ENCODE results near the gene UACA. TPM values are rescaled to one million over a fixed set of nuclear protein-coding genes. Genes with fewer than 3 reads are reported as not detected.

UACA gene
- total RNA-seq, 2 donors from 2014 or later, result 49.7 to 67.1 TPM

DNA sequence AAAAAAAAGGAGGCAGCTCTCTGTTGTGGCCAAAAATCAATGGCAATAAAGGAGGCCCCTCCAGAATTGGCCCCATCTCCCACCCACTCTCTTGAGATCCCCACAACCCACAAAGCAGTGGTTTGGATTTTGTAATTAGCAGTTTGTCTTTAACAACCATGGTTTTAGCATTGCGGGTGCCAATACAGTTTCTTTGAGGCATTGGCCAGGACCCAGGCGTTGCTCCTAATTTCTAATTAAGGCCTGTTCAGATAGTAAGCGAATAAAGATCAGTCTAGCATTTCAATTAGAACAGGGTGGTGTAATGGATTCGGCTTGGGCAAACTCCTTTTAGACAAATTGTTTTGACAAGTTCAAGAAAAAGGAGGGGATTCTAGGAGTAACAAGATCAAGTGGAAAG, 23.6 kb upstream of the UACA start:
- no peak overlapping the region for H3K27ac ChIP-seq (ENCODE audit: low read depth, low read length)
- no peak overlapping the region for H3K9ac ChIP-seq (ENCODE audit: extremely low read depth, low read length, poor library complexity, severe bottlenecking)
- Mint-ChIP-seq H3K27me3 (ENCODE audit: insufficient read depth) (no peaks in the 10 kb centered on the region), H3K36me3 (ENCODE audit: low read depth) (no peaks in the 10 kb centered on the region), H3K4me3 (no peak overlapping the region), H3K9me3 (no peaks in the 10 kb centered on the region), H3K4me1 (peaks cover 4% of the 10 kb centered on the region), H3K27ac (no peak overlapping the region)
- H3K4me1 ChIP-seq (ENCODE audit: control insufficient read depth, insufficient read depth, low read length), result no peaks in the 10 kb centered on the region
- H3K9me3 ChIP-seq (ENCODE audit: control insufficient read depth, low read length), result no peaks in the 10 kb centered on the region
- no peak overlapping the region for H3K4me3 ChIP-seq (ENCODE audit: low read length)
- TF ChIP-seq, protein P1, sequence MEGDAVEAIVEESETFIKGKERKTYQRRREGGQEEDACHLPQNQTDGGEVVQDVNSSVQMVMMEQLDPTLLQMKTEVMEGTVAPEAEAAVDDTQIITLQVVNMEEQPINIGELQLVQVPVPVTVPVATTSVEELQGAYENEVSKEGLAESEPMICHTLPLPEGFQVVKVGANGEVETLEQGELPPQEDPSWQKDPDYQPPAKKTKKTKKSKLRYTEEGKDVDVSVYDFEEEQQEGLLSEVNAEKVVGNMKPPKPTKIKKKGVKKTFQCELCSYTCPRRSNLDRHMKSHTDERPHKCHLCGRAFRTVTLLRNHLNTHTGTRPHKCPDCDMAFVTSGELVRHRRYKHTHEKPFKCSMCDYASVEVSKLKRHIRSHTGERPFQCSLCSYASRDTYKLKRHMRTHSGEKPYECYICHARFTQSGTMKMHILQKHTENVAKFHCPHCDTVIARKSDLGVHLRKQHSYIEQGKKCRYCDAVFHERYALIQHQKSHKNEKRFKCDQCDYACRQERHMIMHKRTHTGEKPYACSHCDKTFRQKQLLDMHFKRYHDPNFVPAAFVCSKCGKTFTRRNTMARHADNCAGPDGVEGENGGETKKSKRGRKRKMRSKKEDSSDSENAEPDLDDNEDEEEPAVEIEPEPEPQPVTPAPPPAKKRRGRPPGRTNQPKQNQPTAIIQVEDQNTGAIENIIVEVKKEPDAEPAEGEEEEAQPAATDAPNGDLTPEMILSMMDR (conservative IDR thresholded peaks at IDR 0.05), result no peak
- 96 to 100% methylated on average over 3 to 4 of the region's 4 CpGs for WGBS, 2 experiments (ENCODE audit: insufficient coverage in 1 of 2, insufficient read length in 1 of 2)
- no peaks in the 10 kb centered on the region for H3K36me3 ChIP-seq (ENCODE audit: control insufficient read depth, insufficient read depth, low read length)
- no peak for DNase-seq
- no peaks in the 10 kb centered on the region for H3K27me3 ChIP-seq (ENCODE audit: control insufficient read depth, insufficient read depth, low read length, poor library complexity, severe bottlenecking)

DNA sequence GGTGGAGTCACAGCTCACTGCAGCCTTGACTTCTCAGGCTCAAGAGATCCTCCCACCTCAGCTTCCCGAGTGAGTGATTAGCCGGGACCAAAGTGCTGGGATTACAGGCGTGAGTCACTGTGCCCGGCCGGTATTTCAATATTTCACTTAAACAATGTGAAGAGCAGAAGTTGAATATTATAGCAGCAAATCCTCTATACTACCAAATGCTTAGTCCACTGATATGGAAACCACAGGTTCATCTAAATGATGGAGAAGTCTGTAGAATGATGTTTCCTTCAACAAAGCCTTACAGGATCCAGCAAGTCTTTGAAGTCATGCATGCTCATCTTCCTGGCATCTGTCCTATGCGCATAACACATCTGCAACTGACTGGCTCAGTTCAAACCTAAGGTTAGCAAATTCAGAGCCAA, 20.3 kb upstream of the UACA start:
- Histone ChIP-seq H3K4me3 (ENCODE audit: low read length) (no peak overlapping the region), H3K36me3 (ENCODE audit: control insufficient read depth, insufficient read depth, low read length) (no peaks in the 10 kb centered on the region), H3K4me1 (ENCODE audit: control insufficient read depth, insufficient read depth, low read length) (no peaks in the 10 kb centered on the region), H3K27me3 (ENCODE audit: control insufficient read depth, insufficient read depth, low read length, poor library complexity, severe bottlenecking) (no peaks in the 10 kb centered on the region), H3K9ac (ENCODE audit: extremely low read depth, low read length, poor library complexity, severe bottlenecking) (no peak overlapping the region), H3K27ac (ENCODE audit: low read depth, low read length) (no peak overlapping the region), H3K9me3 (ENCODE audit: control insufficient read depth, low read length) (no peaks in the 10 kb centered on the region)
- Mint-ChIP-seq H3K4me1 (peaks cover 10% of the 10 kb centered on the region), H3K9me3 (no peaks in the 10 kb centered on the region), H3K27me3 (ENCODE audit: insufficient read depth) (no peaks in the 10 kb centered on the region), H3K27ac (no peak overlapping the region), H3K36me3 (ENCODE audit: low read depth) (no peaks in the 10 kb centered on the region), H3K4me3 (no peak overlapping the region)
- WGBS, 2 experiments (ENCODE audit: insufficient coverage in 1 of 2, insufficient read length in 1 of 2), result 38 to 73% methylated on average over 1 to 4 of the region's 6 CpGs
- DNase-seq, result no peak
- TF ChIP-seq, protein P1 (conservative IDR thresholded peaks at IDR 0.05), result no peak

DNA sequence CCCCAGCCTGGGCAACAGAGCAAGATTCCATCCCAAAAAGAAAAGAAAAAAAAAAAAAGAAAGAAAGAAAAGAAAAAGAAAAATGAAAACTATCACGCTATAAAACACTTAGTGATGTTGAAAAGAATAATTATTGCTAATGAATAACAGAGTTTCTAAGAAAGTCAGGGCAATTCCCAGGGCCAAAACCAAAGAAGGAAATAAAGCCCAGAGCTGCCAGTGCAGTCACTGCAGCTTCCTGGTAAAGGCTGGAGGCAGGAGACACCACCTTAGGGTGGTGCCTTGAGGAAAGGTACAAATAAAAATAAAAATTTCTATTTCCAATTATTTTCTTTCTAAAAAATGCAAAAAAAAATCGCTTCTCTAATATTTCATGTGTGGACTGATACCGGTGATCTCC, 19.7 kb upstream of the UACA start:
- TF ChIP-seq, protein P1 (conservative IDR thresholded peaks at IDR 0.05), result no peak
- H3K36me3 ChIP-seq (ENCODE audit: control insufficient read depth, insufficient read depth, low read length), result no peaks in the 10 kb centered on the region
- no peak for DNase-seq
- no peaks in the 10 kb centered on the region for H3K4me1 ChIP-seq (ENCODE audit: control insufficient read depth, insufficient read depth, low read length)
- no peaks in the 10 kb centered on the region for H3K9me3 ChIP-seq (ENCODE audit: control insufficient read depth, low read length)
- Mint-ChIP-seq H3K27ac (no peak overlapping the region), H3K36me3 (ENCODE audit: low read depth) (no peaks in the 10 kb centered on the region), H3K9me3 (no peaks in the 10 kb centered on the region), H3K4me3 (no peak overlapping the region), H3K27me3 (ENCODE audit: insufficient read depth) (no peaks in the 10 kb centered on the region), H3K4me1 (peaks cover 11% of the 10 kb centered on the region)
- H3K27ac ChIP-seq (ENCODE audit: low read depth, low read length), result no peak overlapping the region
- H3K4me3 ChIP-seq (ENCODE audit: low read length), result no peak overlapping the region
- WGBS, 2 experiments (ENCODE audit: insufficient coverage in 1 of 2, insufficient read length in 1 of 2), result 60 to 100% methylated on average over 1 to 3 of the region's 3 CpGs
- H3K27me3 ChIP-seq (ENCODE audit: control insufficient read depth, insufficient read depth, low read length, poor library complexity, severe bottlenecking), result no peaks in the 10 kb centered on the region
- no peak overlapping the region for H3K9ac ChIP-seq (ENCODE audit: extremely low read depth, low read length, poor library complexity, severe bottlenecking)
